ENCODE data around the gene SLC1A7.
A peak's percentile ranks its signal among the peaks of the same experiment; 100 is the strongest.

SLC1A7 gene

GRCh38 chr1:53060579-53060978, 81.9 kb downstream of the SLC1A7 start:
- DNase-seq: no peak

GRCh38 chr1:53057127-53057526, 85.3 kb downstream of the SLC1A7 start:
- peak; percentile 69 for DNase-seq

DNA sequence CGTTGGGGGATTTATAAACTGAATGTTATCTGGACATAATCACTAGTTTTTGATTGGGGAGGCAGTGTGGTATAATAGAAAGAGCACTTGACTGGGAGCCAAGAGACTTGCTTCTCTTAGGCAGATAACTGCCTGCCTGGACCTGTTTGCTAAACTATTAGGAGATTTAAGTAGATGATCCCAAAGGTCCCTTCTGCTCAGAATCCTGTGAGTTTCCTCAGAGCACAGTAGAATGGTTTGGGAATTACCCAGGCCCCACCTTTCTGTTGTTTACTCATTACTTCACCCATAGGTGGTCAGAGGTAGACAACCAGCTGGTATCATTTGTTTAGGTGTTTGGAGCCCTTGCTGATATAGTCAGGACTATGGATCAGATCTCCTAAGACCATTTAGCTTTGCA, 90.8 kb downstream of the SLC1A7 start:
- DNase-seq: peak; percentile 83

GRCh38 chr1:53050310-53050709, 92.1 kb downstream of the SLC1A7 start:
- no peak for DNase-seq

GRCh38 chr1:53049574-53049967, 92.9 kb downstream of the SLC1A7 start:
- DNase-seq: no peak

- peak; percentile 43 for DNase-seq
These were observed 93.4 kb downstream of the SLC1A7 start for GRCh38 chr1:53048960-53049573.

- no peak for DNase-seq
These were observed 94.4 kb downstream of the SLC1A7 start for GRCh38 chr1:53047737-53048736.

- peak; percentile 58 for DNase-seq
These were observed 95.5 kb downstream of the SLC1A7 start for GRCh38 chr1:53046930-53047329.

DNA sequence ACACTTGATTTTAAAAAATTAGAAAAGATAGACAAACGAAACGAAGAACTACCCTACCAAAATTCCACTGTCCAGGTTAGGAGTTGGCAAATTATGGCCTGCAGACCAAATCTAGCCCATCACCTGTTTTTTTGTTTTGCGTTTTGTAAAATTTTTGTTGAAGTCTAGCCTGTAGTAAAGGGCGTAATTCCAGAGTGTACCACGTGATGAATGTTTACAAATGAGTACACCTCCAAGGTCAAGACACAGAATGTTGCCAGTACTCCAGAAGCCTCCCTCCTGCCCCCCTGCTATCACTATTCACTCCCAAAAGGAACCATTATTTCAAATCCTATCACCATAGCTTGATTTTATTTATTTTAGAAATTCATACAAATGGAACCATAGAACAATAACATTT, 97.5 kb downstream of the SLC1A7 start:
- no peak for DNase-seq

GRCh38 chr1:53043271-53043670, 99.2 kb downstream of the SLC1A7 start:
- no peak for DNase-seq

- DNase-seq: no peak
These were observed 103.9 kb downstream of the SLC1A7 start for GRCh38 chr1:53038566-53038965.
